GM23338 (cell line): Measurements from ENCODE around the gene NCS1. TPM values are rescaled to one million over a fixed set of nuclear protein-coding genes. Genes with fewer than 3 reads are reported as not detected.

ENCODE experiments used
- ATAC-seq: fragments of 200-7000 bp; cut with Tn5 transposase; 3 replicates; pipeline ENCODE4 v1.9.1; 2020
- DNase-seq: peaks from one replicate; pipeline ENCODE4 v3.0.0-alpha.2; 2015; ENCODE audit warnings: low spot score
- H2AFZ ChIP-seq: fragments of 200-600 bp; sonication (generic); 2 replicates; pipeline ENCODE4 v1.8.0; 2016; ENCODE audit warnings: antibody characterized with exemption, mild to moderate bottlenecking, moderate library complexity
- H3F3A ChIP-seq: fragments of 200-600 bp; sonication (generic); replicated peaks from 2 replicates; pipeline ENCODE4 v1.8.0; 2017; ENCODE audit warnings: antibody characterized with exemption, mixed run types, low read depth
- H3K27ac ChIP-seq: fragments of 200-600 bp; sonication (generic); 2 replicates; pipeline ENCODE4 v1.6.1; 2016; ENCODE audit warnings: low read depth
- H3K27me3 ChIP-seq: fragments of 200-600 bp; sonication (generic); 2 replicates; pipeline ENCODE4 v1.8.0; 2016; ENCODE audit warnings: mild to moderate bottlenecking, mixed run types, moderate library complexity; ENCODE audit not compliant: insufficient read depth
- H3K36me3 ChIP-seq: fragments of 200-600 bp; sonication (generic); 2 replicates; pipeline ENCODE4 v1.8.0; 2016; ENCODE audit warnings: mild to moderate bottlenecking; ENCODE audit not compliant: insufficient read depth
- H3K4me1 ChIP-seq: fragments of 200-600 bp; sonication (generic); 2 replicates; pipeline ENCODE4 v1.8.0; 2016; ENCODE audit warnings: mild to moderate bottlenecking, moderate library complexity; ENCODE audit not compliant: insufficient read depth
- H3K4me2 ChIP-seq: fragments of 200-600 bp; sonication (generic); 2 replicates; pipeline ENCODE4 v1.7.1; 2017; ENCODE audit warnings: mixed run types
- H3K4me3 ChIP-seq: fragments of 200-600 bp; sonication (generic); 2 replicates; pipeline ENCODE4 v1.6.1; 2016; ENCODE audit warnings: mixed run types
- H3K79me2 ChIP-seq: fragments of 200-600 bp; sonication (generic); replicated peaks from 2 replicates; pipeline ENCODE4 v1.8.0; 2017; ENCODE audit warnings: mild to moderate bottlenecking; ENCODE audit not compliant: insufficient read depth
- H3K9me2 ChIP-seq: fragments of 200-600 bp; sonication (generic); 2 replicates; pipeline ENCODE4 v1.8.0; 2017; ENCODE audit not compliant: insufficient read depth
- H4K20me1 ChIP-seq: fragments of 200-600 bp; sonication (generic); replicated peaks from 2 replicates; pipeline ENCODE4 v1.8.0; 2017; ENCODE audit warnings: mild to moderate bottlenecking; ENCODE audit not compliant: insufficient read depth
- H3K27ac Mint-ChIP-seq: 2 replicates; pipeline ENCODE4 v1.8.0; 2020; ENCODE audit warnings: inconsistent platforms, mild to moderate bottlenecking, moderate library complexity, mixed read lengths
- H3K27me3 Mint-ChIP-seq: 3 replicates; pipeline ENCODE4 v1.8.0; 2022; ENCODE audit warnings: low read depth, mild to moderate bottlenecking, moderate library complexity, mixed read lengths, inconsistent platforms; ENCODE audit not compliant: insufficient read depth, poor library complexity
- H3K36me3 Mint-ChIP-seq: 3 replicates; pipeline ENCODE4 v1.8.0; 2021; ENCODE audit warnings: low read depth, mild to moderate bottlenecking, inconsistent platforms, moderate library complexity, mixed read lengths
- H3K4me1 Mint-ChIP-seq: 3 replicates; pipeline ENCODE4 v1.8.0; 2020; ENCODE audit warnings: mild to moderate bottlenecking, inconsistent platforms, mixed read lengths
- H3K4me3 Mint-ChIP-seq: 3 replicates; pipeline ENCODE4 v1.8.0; 2021; ENCODE audit warnings: moderate library complexity, mild to moderate bottlenecking, inconsistent platforms, mixed read lengths
- H3K9me3 Mint-ChIP-seq: 3 replicates; pipeline ENCODE4 v1.8.0; 2020; ENCODE audit warnings: moderate library complexity, mild to moderate bottlenecking, inconsistent platforms, mixed read lengths
- CREB1 ChIP-seq: fragments of 250-450 bp; sonication (Bioruptor Pico); IDR thresholded peaks from 2 replicates; pipeline ENCODE4 v1.5.0; 2020; ENCODE audit warnings: low read depth, mild to moderate bottlenecking, moderate library complexity
- CTCF ChIP-seq, 2 experiments: fragments of 200-600 bp in 1 of 2; sonication (generic) in 1 of 2; conservative IDR thresholded peaks; 2 replicates each; pipeline versions ENCODE4 v1.5.1 to v1.6.1; 2016 to 2017; ENCODE audit warnings: antibody characterized with exemption in 2 of 2, low read depth in 2 of 2, mild to moderate bottlenecking in 2 of 2, moderate library complexity in 1 of 2
- ETS1 ChIP-seq: IDR thresholded peaks from 2 replicates; pipeline ENCODE4 v1.6.1; 2016; ENCODE audit warnings: antibody characterized with exemption
- EZH2 ChIP-seq: fragments of 200-600 bp; sonication (generic); IDR thresholded peaks from one replicate; pipeline ENCODE4 v1.8.0; 2017; ENCODE audit warnings: antibody characterized with exemption, mild to moderate bottlenecking, low read depth; ENCODE audit not compliant: unreplicated experiment
- EZH2phosphoT487 ChIP-seq: fragments of 200-600 bp; sonication (generic); IDR thresholded peaks from one replicate; pipeline ENCODE4 v1.8.1; 2018; ENCODE audit warnings: antibody characterized with exemption; ENCODE audit not compliant: unreplicated experiment
- JUNB ChIP-seq: IDR thresholded peaks from one replicate; pipeline ENCODE4 v1.6.1; 2016; ENCODE audit warnings: antibody characterized with exemption; ENCODE audit not compliant: unreplicated experiment
- NANOG ChIP-seq: IDR thresholded peaks from 2 replicates; pipeline ENCODE4 v1.6.1; 2016; ENCODE audit warnings: antibody characterized with exemption, borderline replicate concordance
- POLR2AphosphoS5 ChIP-seq: IDR thresholded peaks from 2 replicates; pipeline ENCODE4 v1.6.1; 2016; ENCODE audit warnings: antibody characterized with exemption, low read depth
- REST ChIP-seq: IDR thresholded peaks from one replicate; pipeline ENCODE4 v1.6.1; 2018; ENCODE audit warnings: antibody characterized with exemption; ENCODE audit not compliant: unreplicated experiment
- STAT1 ChIP-seq: IDR thresholded peaks from one replicate; pipeline ENCODE4 v1.6.1; 2016; ENCODE audit warnings: antibody characterized with exemption; ENCODE audit not compliant: unreplicated experiment
- ZNF114 ChIP-seq: fragments of 250-450 bp; sonication (Bioruptor Pico); IDR thresholded peaks from 2 replicates; pipeline ENCODE4 v1.5.0; 2020; ENCODE audit warnings: mild to moderate bottlenecking, moderate library complexity
- ZNF331 ChIP-seq: fragments of 250-450 bp; sonication (Bioruptor Pico); IDR thresholded peaks from 2 replicates; pipeline ENCODE4 v1.5.0; 2020; ENCODE audit warnings: low read depth, mild to moderate bottlenecking, moderate library complexity
- ZNF462 ChIP-seq: fragments of 250-450 bp; sonication (Bioruptor Pico); IDR thresholded peaks from 2 replicates; pipeline ENCODE4 v1.5.0; 2020; ENCODE audit warnings: mild to moderate bottlenecking, moderate library complexity
- polyA plus RNA-seq: library from polyadenylated mRNA; unstranded; fragments of >200 nt; fragmentation: Nextera tagmentation; extraction: Ambion mirVana; gene quantifications from 2 replicates; pipeline ENCODE4 v1.2.1, GENCODE V29; 2016
- total RNA-seq: library from RNA; depleted of rRNA; stranded (reverse); fragments of >200 nt; shearing (Covaris generic); gene quantifications from 2 replicates; pipeline ENCODE4 v1.2.3, GENCODE V29; 2014

NCS1 gene
- total and polyA plus RNA-seq, 2 experiments from 2014 or later = 8.2 to 34.3 TPM

- H3K4me3 ChIP-seq = no peak overlapping the region
- Mint-ChIP-seq H3K4me3 (no peak overlapping the region), H3K9me3 (no peaks in the 10 kb centered on the region; the same call in 2 of the 3 replicates), H3K36me3 (no peaks in the 10 kb centered on the region), H3K4me1 (no peaks in the 10 kb centered on the region), H3K27me3 (peaks cover 2% of the 10 kb centered on the region), H3K27ac (no peak overlapping the region)
- H3K4me2 ChIP-seq = no peak overlapping the region
- H3K27me3 ChIP-seq = no peaks in the 10 kb centered on the region
- H3K36me3 ChIP-seq = no peaks in the 10 kb centered on the region
- TF ChIP-seq ZNF462 (CRISPR knock-in tag) (no peak), STAT1 (no peak), POLR2AphosphoS5 (no peak), CREB1 (CRISPR knock-in tag) (no peak), REST (no peak), ZNF114 (no peak), EZH2 (no peak), NANOG (no peak), ETS1 (no peak), JUNB (no peak), CTCF (conservative IDR thresholded peaks at IDR 0.05; ENCODE audit: low read depth in 2 of 2) (no peak), ZNF331 (CRISPR knock-in tag) (no peak), EZH2phosphoT487 (no peak)
- no peaks in the 10 kb centered on the region for H3K9me2 ChIP-seq
- H3F3A ChIP-seq = no peaks in the 10 kb centered on the region
- H4K20me1 ChIP-seq = no peaks in the 10 kb centered on the region
- no peak overlapping the region for H2AFZ ChIP-seq
- ATAC-seq (no peak), DNase-seq (no peak)
- H3K4me1 ChIP-seq = no peaks in the 10 kb centered on the region
- H3K79me2 ChIP-seq = no peaks in the 10 kb centered on the region
- H3K27ac ChIP-seq = no peak overlapping the region
These were observed 11.2 kb upstream of the NCS1 start for GRCh38 chr9:130160862-130161470.
